MCF 10A (cell line): ENCODE measurements around the gene GASK1A. TPM values are rescaled to one million over a fixed set of nuclear protein-coding genes. Genes with fewer than 3 reads are reported as not detected.

ENCODE experiments used
- BruUV-seq: library from RNA; stranded (reverse); fragments of 400-500 nt; replicated peaks from 2 replicates; lab custom pipeline; 2021; lab: Mats Ljungman, UMichigan
- CTCF ChIA-PET: fragments of 300-600 bp; sonication (Branson Sonifier 250); formaldehyde crosslinking; extraction: SDS; loops from one replicate; lab custom pipeline; 2021; ENCODE audit warnings: antibody characterized with exemption, inconsistent platforms; lab: Yijun Ruan, JAX
- POLR2A ChIA-PET: fragments of 300-600, 350-650 bp; sonication (Branson Sonifier 250); formaldehyde crosslinking; extraction: SDS; loops from one replicate; lab custom pipeline; 2020; ENCODE audit warnings: antibody characterized with exemption, inconsistent platforms; lab: Yijun Ruan, JAX
- DNase-seq: peaks from one replicate; pipeline ENCODE4 v3.0.0-alpha.2; 2018; ENCODE audit not compliant: unreplicated experiment
- H3K27ac Mint-ChIP-seq: one replicate; pipeline ENCODE4 v1.8.0; 2022; ENCODE audit warnings: mild to moderate bottlenecking, low read depth, mixed read lengths; ENCODE audit not compliant: unreplicated experiment
- H3K27me3 Mint-ChIP-seq: one replicate; pipeline ENCODE4 v1.8.0; 2022; ENCODE audit warnings: mixed read lengths; ENCODE audit not compliant: insufficient read depth, unreplicated experiment
- H3K36me3 Mint-ChIP-seq: one replicate; pipeline ENCODE4 v1.8.0; 2022; ENCODE audit warnings: mild to moderate bottlenecking, moderate library complexity, mixed read lengths; ENCODE audit not compliant: insufficient read depth, unreplicated experiment
- H3K4me1 Mint-ChIP-seq: one replicate; pipeline ENCODE4 v1.8.0; 2022; ENCODE audit warnings: mixed read lengths; ENCODE audit not compliant: insufficient read depth, unreplicated experiment
- H3K4me3 Mint-ChIP-seq: one replicate; pipeline ENCODE4 v1.8.0; 2022; ENCODE audit warnings: mild to moderate bottlenecking, moderate library complexity, mixed read lengths; ENCODE audit not compliant: unreplicated experiment
- H3K9me3 Mint-ChIP-seq: one replicate; pipeline ENCODE4 v1.8.0; 2022; ENCODE audit warnings: mixed read lengths; ENCODE audit not compliant: unreplicated experiment
- CTCF ChIP-seq: fragments of 200-600 bp; IDR thresholded peaks from one replicate; pipeline ENCODE4 v1.8.0; 2022; ENCODE audit warnings: antibody characterized with exemption, mild to moderate bottlenecking; ENCODE audit not compliant: unreplicated experiment
- intact Hi-C: fragments of 100-400 bp; cut with micrococcal nuclease; formaldehyde crosslinking; loops from 2 replicates; pipeline ENCODE4 v1.14.1; 2022
- total RNA-seq: library from RNA; stranded (reverse); gene quantifications from 2 replicates; pipeline ENCODE4 v1.2.3, GENCODE V29; 2022

The GASK1A gene
- total RNA-seq, 1 experiment from 2014 or later, result not detected

GRCh38 chr3:43017004-43017403, 37.9 kb downstream of the GASK1A start:
- TF ChIP-seq CTCF, result no peak
- BruUV-seq, result no TSS peak
- no peaks in the 10 kb centered on the region for H3K4me1 Mint-ChIP-seq
- DNase-seq, result no peak
- H3K27me3 Mint-ChIP-seq, result no peaks in the 10 kb centered on the region
- intact Hi-C loops, result no loop called here
- CTCF ChIA-PET, result no interaction called here
- H3K9me3 Mint-ChIP-seq, result no peaks in the 10 kb centered on the region
- H3K27ac Mint-ChIP-seq, result no peak overlapping the region
- POLR2A ChIA-PET, result no interaction called here
- no peaks in the 10 kb centered on the region for H3K36me3 Mint-ChIP-seq
- no peak overlapping the region for H3K4me3 Mint-ChIP-seq

- no peak for TF ChIP-seq CTCF
- H3K27me3 Mint-ChIP-seq, result no peaks in the 10 kb centered on the region
- no peaks in the 10 kb centered on the region for H3K4me1 Mint-ChIP-seq
- H3K9me3 Mint-ChIP-seq, result no peaks in the 10 kb centered on the region
- ChIA-PET POLR2A (no interaction called here), CTCF (interaction anchor here (0.6 kb wide), 1 partner anchor 264 kb away, joined by 4 read pairs; no protein-coding TSS in a partner anchor)
- BruUV-seq, result no TSS peak
- intact Hi-C loops, result no loop called here
- H3K27ac Mint-ChIP-seq, result no peak overlapping the region
- DNase-seq, result no peak
- no peak overlapping the region for H3K4me3 Mint-ChIP-seq
- no peaks in the 10 kb centered on the region for H3K36me3 Mint-ChIP-seq
Measured at GRCh38 chr3:43017593-43018195, 38.6 kb downstream of the GASK1A start.

GRCh38 chr3:43018246-43018645, 39.1 kb downstream of the GASK1A start:
- no TSS peak for BruUV-seq

More at GRCh38 chr3:43018246-43018645, 39.1 kb downstream of the GASK1A start:
- Mint-ChIP-seq H3K36me3 (no peaks in the 10 kb centered on the region), H3K9me3 (no peaks in the 10 kb centered on the region), H3K4me1 (no peaks in the 10 kb centered on the region), H3K27ac (no peak overlapping the region), H3K27me3 (no peaks in the 10 kb centered on the region), H3K4me3 (no peak overlapping the region)
- TF ChIP-seq CTCF, result no peak
- intact Hi-C loops, result no loop called here
- DNase-seq, result no peak
- POLR2A ChIA-PET, result interaction anchor here (0.6 to 0.8 kb wide), 2 partner anchors 14 to 110 kb away, joined by 3 to 4 read pairs; no protein-coding TSS in a partner anchor
- CTCF ChIA-PET, result interaction anchor here (0.6 kb wide), 1 partner anchor 264 kb away, joined by 4 read pairs; no protein-coding TSS in a partner anchor
